GM10266 (cell line): ENCODE measurements around the gene SHOC1.

Experiments
- DNase-seq: peaks from one replicate; pipeline ENCODE4 v3.0.0; 2012; ENCODE audit errors: extremely low spot score
- TF ChIP-seq, protein P1 (sequence below): IDR thresholded peaks from 2 replicates; pipeline ENCODE4 v1.5.1; 2012; ENCODE audit warnings: mild to moderate bottlenecking, low read depth; ENCODE audit not compliant: control insufficient read depth, insufficient read depth; ENCODE audit errors: missing control alignments

Gene SHOC1

DNA sequence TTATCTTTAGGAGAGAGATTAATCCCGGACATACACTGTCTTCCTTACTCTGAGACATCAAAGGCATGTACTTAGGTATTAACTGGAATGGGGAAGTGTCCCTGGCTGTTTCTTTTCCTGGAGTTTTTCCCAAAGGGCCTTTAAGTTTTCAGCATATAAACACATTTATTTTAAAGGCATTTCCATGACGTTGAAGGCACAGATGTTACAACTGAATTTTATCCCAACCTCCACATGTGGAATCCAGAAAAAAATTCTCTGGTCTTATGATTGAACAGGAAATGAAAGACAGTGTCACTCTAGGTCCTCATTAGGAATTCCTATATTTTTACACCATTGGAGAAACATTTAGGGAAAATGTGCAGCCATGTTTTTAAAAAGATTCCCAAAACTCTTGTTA, 41.6 kb upstream of the SHOC1 start:
- no peak for DNase-seq
- TF ChIP-seq, protein P1, sequence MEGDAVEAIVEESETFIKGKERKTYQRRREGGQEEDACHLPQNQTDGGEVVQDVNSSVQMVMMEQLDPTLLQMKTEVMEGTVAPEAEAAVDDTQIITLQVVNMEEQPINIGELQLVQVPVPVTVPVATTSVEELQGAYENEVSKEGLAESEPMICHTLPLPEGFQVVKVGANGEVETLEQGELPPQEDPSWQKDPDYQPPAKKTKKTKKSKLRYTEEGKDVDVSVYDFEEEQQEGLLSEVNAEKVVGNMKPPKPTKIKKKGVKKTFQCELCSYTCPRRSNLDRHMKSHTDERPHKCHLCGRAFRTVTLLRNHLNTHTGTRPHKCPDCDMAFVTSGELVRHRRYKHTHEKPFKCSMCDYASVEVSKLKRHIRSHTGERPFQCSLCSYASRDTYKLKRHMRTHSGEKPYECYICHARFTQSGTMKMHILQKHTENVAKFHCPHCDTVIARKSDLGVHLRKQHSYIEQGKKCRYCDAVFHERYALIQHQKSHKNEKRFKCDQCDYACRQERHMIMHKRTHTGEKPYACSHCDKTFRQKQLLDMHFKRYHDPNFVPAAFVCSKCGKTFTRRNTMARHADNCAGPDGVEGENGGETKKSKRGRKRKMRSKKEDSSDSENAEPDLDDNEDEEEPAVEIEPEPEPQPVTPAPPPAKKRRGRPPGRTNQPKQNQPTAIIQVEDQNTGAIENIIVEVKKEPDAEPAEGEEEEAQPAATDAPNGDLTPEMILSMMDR: no peak

DNA sequence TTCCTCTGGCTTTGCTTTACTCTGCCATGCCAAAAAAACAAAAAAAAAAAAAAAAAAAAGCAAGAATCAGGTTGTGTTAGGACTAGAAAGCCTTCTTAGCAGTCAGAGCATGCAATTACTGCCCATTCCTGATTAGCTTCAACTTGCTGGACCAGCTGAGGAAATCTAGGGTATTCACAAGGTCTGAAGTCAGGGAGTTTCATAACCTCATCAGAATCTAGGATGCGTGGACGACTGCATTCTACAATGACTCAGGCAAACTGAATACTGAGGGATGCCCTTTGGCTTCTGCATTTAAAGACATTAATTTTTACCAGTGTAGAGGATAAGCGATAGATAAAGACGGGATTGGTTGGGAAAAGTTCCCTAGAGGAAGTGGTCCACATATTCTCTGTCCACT, 39.2 kb upstream of the SHOC1 start:
- DNase-seq: no peak
- TF ChIP-seq, protein P1: no peak

DNA sequence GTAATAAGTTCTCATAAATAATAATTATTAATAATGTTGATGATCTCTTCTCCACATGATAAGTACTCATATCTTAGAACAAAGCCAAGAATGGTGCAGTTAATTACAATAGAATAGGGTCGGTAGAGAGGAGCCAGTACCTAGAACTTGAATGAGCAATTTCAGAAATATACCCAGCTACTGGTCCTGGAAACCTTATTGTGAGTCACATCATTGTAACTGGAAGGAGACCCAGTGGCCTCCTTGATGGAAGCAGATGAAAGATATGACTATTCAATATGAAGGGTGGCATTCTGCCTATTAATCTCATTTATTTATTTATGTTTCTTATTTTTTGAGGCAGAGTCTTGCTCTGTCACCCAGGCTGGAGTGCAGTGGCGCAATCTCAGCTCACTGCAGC, 37.7 kb upstream of the SHOC1 start:
- no peak for DNase-seq
- TF ChIP-seq, protein P1: no peak

DNA sequence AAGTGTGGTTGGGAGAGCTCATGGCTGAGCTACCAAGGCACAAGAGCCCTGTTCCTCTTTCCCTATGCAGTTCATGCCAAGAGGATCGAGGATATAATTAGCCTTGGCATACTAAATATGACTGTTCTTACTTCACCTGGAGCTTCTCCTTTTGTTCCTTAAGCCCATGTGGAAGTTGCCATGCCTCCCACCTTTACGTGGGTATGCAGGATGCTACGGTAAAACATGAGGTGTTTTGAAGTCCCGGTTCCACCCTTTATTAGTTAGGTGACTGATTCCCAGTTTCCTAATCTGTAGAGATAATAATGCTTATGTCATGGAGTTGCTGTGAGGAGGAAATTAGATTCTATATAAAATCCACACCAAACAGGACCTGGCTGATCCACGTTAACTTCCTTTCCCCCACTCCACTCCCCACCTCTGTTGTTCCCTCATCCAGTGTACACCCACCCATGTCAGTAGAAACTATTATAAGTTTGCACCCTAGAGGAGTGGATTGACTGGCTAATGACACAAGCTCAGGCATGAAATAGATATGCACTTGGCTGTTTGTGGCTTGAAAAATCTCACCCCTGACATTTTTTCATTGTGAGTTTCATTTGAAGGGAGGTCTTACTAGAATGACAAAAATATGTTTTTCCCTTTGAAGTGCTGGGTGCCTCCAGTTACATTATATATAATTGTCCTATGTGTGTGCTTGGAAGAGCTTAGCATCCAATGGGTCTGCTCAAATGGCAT, 36.8 kb upstream of the SHOC1 start:
- no peak for DNase-seq
- TF ChIP-seq, protein P1: no peak

DNA sequence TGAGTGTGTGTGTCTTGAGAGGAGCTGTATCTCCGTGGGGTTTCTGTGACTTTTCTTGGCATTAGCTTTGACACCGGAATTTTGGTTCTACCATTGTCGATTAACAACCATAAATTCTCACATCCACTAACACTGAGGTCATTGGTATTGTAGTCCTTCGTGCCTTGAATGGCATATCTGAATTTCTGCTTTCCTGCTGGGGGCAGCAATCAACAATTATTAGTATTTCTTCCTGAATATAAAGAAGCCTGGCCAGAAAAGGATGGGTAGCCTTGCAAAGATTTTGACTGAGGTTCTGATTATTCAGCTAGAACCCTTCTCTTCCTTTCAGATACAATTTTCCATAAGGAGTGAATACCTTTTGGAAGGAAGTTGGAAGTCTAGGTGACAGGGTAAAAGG, 33.5 kb upstream of the SHOC1 start:
- peak; percentile 20 for DNase-seq
- TF ChIP-seq, protein P1: peak; percentile 31

DNA sequence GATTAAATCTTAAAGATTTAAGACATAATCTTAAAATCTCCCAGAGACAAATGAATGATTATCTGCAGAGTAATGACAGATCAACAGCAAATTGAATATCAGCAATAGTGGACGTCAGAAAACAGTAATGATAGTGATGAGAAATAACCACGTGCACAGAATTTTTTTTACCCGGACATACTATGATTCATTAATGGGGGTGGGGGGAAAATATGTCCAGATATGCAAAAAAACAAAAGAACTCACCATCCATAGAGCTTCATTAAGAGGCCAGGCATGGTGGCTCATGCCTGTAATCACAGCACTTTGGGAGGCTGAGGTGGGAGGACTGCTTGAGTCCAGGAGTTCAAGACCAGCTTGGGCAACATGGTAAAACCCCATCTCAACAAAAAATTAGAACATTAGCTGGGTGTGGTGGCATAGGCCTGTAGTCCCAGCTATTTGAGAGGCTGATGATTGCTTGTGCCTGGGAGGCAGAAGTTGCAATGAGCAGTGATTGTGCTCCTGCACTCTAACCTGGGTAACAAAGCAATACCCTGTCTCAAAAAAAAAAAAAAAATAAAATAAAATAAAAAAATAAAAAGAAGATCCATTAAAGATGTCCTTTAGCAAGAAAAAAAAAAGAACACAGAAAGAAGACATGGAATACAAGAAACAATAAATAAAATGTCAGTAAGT, 30.9 kb upstream of the SHOC1 start:
- TF ChIP-seq, protein P1: no peak
- DNase-seq: no peak

DNA sequence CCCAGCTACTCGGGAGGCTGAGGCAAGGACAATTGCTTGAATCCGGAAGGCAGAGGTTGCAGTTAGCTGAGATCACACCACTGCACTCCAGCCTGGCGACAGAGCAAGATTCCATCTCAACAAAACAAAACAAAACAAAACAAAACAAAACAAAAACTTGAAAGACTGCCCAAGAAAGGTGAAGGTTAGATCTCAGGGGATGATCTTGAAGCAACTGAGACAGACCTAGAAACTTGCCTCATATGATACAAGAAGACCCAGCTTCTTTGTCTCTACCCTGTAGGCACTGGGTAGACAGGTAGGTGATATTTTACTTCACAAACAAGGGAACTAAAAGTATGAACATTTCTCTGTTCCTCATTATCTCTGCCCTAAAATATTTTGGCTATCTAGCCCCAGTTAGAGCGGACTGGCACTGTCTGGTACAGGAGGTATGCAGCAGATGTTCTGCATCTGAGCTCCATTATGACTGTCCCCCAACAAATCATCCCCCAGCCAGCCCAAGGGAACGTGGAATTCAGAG, 26.3 kb upstream of the SHOC1 start:
- TF ChIP-seq, protein P1: no peak
- no peak for DNase-seq
